ENCODE measurements around the gene GATA6. TPM values are rescaled to one million over a fixed set of nuclear protein-coding genes. Genes with fewer than 3 reads are reported as not detected.

GATA6 gene
- polyA plus RNA-seq: 0.28 to 0.37 TPM (median 0.33 TPM) in 3 replicates
- polyA plus RNA-seq (2011; ENCODE audit: low read depth): 0.17 TPM
- 0.35 and 0.39 TPM in 2 replicates for polyA plus RNA-seq (2011; cell fraction: cytosol; rRNA removed)
- 0.88 and 0.89 TPM in 2 replicates for polyA plus RNA-seq (2011; cell fraction: nucleus; rRNA removed)
- 0.47 and 0.68 TPM in 2 replicates for polyA plus RNA-seq (2012; ENCODE audit: low replicate concordance)
- 0.13 to 0.58 TPM (median 0.16 TPM) in 3 replicates for polyA minus RNA-seq
- 0.96 TPM for polyA minus RNA-seq (2011; cell fraction: cytosol; rRNA and poly(A)+ RNA removed)
- 1.1 and 1.3 TPM in 2 replicates for polyA minus RNA-seq (2011; cell fraction: nucleus; rRNA and poly(A)+ RNA removed)

- Histone ChIP-seq H3K79me2 (ENCODE audit: control insufficient read depth, insufficient read depth, low read length) (no peaks in the 10 kb centered on the region), H4K20me1 (ENCODE audit: control insufficient read depth, extremely low read depth, insufficient read depth, low read length) (no peaks in the 10 kb centered on the region), H2AFZ (ENCODE audit: control insufficient read depth, low read length) (peak within 1 kb of the TSS; percentile 83), H3K9me3 (ENCODE audit: control insufficient read depth, low read depth, low read length) (peaks cover 2% of the 10 kb centered on the region), H3K4me3 (ENCODE audit: control insufficient read depth in 2 of 3, extremely low read depth in 1 of 3, insufficient read depth in 2 of 3, low read depth in 1 of 3, low read length in 3 of 3) (peak within 1 kb of the TSS; percentile 54 to 75 (median 70)), H3K4me2 (ENCODE audit: control insufficient read depth, extremely low read depth, insufficient read depth, low read depth, low read length) (peak within 1 kb of the TSS; percentile 83), H3K4me1 (ENCODE audit: control insufficient read depth, extremely low read depth, insufficient read depth, low read length) (peaks cover 5% of the 10 kb centered on the region), H3K36me3 (ENCODE audit: control insufficient read depth in 2 of 2, extremely low read depth in 1 of 2, insufficient read depth in 2 of 2, low read length in 2 of 2) (no peaks in the 10 kb centered on the region), H3K27ac (ENCODE audit: control insufficient read depth, insufficient read depth, low read length) (no peak within 1 kb of the TSS), H3K9me1 (ENCODE audit: control insufficient read depth, extremely low read depth, insufficient read depth, low read length) (no peaks in the 10 kb centered on the region), H3K9ac (ENCODE audit: control insufficient read depth, extremely low read depth, insufficient read depth, low read length) (peak within 1 kb of the TSS; percentile 59), H3K27me3 (ENCODE audit: control insufficient read depth, extremely low read depth, insufficient read depth, low read length) (peaks cover 85% of the 10 kb centered on the region)
- dilution Hi-C loops (cut with MboI; ENCODE audit: extremely low pct_ligation_motif_present, low sequenced_read_pairs): no loop called here
- TF ChIP-seq EZH2 (IDR thresholded peaks at IDR 0.05; ENCODE audit: low read length): no peak
- peak; percentile 35 to 77 (median 67) for TF ChIP-seq CTCF (optimal IDR thresholded peaks at IDR 0.05 in 1 of 3, IDR thresholded peaks at IDR 0.05 in 1 of 3, conservative IDR thresholded peaks at IDR 0.05 in 1 of 3; ENCODE audit: extremely low read depth in 1 of 3, insufficient read depth in 2 of 3, low read length in 3 of 3)
- FAIRE-seq: no peak
- peak; percentile 33 for DNase-seq (ENCODE audit: low read depth, low spot score)
Measured at GRCh38 chr18:22169011-22169888, at the start of gene GATA6. TSS of gene GATA6 (plus strand) at chr18:22169589. CDS start at chr18:22171145, 1,556 bp downstream.

GRCh38 chr18:22124970-22125369 is 44.4 kb upstream of the GATA6 start:
- Histone ChIP-seq H3K27me3 (ENCODE audit: control insufficient read depth, extremely low read depth, insufficient read depth, low read length) (no peaks in the 10 kb centered on the region), H3K27ac (ENCODE audit: control insufficient read depth, insufficient read depth, low read length) (no peak overlapping the region), H3K4me2 (ENCODE audit: control insufficient read depth, extremely low read depth, insufficient read depth, low read depth, low read length) (no peak overlapping the region), H3K9ac (ENCODE audit: control insufficient read depth, extremely low read depth, insufficient read depth, low read length) (no peak overlapping the region), H3K9me1 (ENCODE audit: control insufficient read depth, extremely low read depth, insufficient read depth, low read length) (no peaks in the 10 kb centered on the region), H3K9me3 (ENCODE audit: control insufficient read depth, low read depth, low read length) (no peaks in the 10 kb centered on the region), H2AFZ (ENCODE audit: control insufficient read depth, low read length) (no peak overlapping the region), H3K36me3 (ENCODE audit: control insufficient read depth in 2 of 2, extremely low read depth in 1 of 2, insufficient read depth in 2 of 2, low read length in 2 of 2) (no peaks in the 10 kb centered on the region), H4K20me1 (ENCODE audit: control insufficient read depth, extremely low read depth, insufficient read depth, low read length) (no peaks in the 10 kb centered on the region), H3K4me1 (ENCODE audit: control insufficient read depth, extremely low read depth, insufficient read depth, low read length) (no peaks in the 10 kb centered on the region), H3K4me3 (ENCODE audit: control insufficient read depth in 2 of 3, extremely low read depth in 1 of 3, insufficient read depth in 2 of 3, low read depth in 1 of 3, low read length in 3 of 3) (no peak overlapping the region), H3K79me2 (ENCODE audit: control insufficient read depth, insufficient read depth, low read length) (no peaks in the 10 kb centered on the region)
- DNase-seq (ENCODE audit: low read depth, low spot score) (no peak), FAIRE-seq (no peak)
- TF ChIP-seq CTCF (optimal IDR thresholded peaks at IDR 0.05 in 1 of 3, IDR thresholded peaks at IDR 0.05 in 1 of 3, conservative IDR thresholded peaks at IDR 0.05 in 1 of 3; ENCODE audit: extremely low read depth in 1 of 3, insufficient read depth in 2 of 3, low read length in 3 of 3) (no peak), EZH2 (IDR thresholded peaks at IDR 0.05; ENCODE audit: low read length) (no peak)
- dilution Hi-C loops (cut with MboI; ENCODE audit: extremely low pct_ligation_motif_present, low sequenced_read_pairs): no loop called here

All from keratinocyte (primary cell).